ENCODE data around the gene GAN.

The GAN gene

GRCh38 chr16:81371106-81371505 is 56.3 kb downstream of the GAN start:
- H3K27ac ChIP-seq = no peak overlapping the region
- no peak for TF ChIP-seq CTCF (conservative IDR thresholded peaks at IDR 0.05)

GRCh38 chr16:81374550-81374949 is 59.8 kb downstream of the GAN start:
- no peak overlapping the region for H3K27ac ChIP-seq
- no peak for TF ChIP-seq CTCF (conservative IDR thresholded peaks at IDR 0.05)

GRCh38 chr16:81376880-81377279 is 62.1 kb downstream of the GAN start:
- no peak overlapping the region for H3K27ac ChIP-seq
- TF ChIP-seq CTCF (conservative IDR thresholded peaks at IDR 0.05) = no peak

- no peak overlapping the region for H3K27ac ChIP-seq
- TF ChIP-seq CTCF (conservative IDR thresholded peaks at IDR 0.05) = no peak
These were observed 63.3 kb downstream of the GAN start for GRCh38 chr16:81378049-81378448.

GRCh38 chr16:81380932-81381331 is 66.2 kb downstream of the GAN start:
- H3K27ac ChIP-seq = peak overlapping the region; percentile 18; the same call in 1 of the 2 replicates
- TF ChIP-seq CTCF (conservative IDR thresholded peaks at IDR 0.05) = no peak

GRCh38 chr16:81384006-81384405 is 69.2 kb downstream of the GAN start:
- TF ChIP-seq CTCF (conservative IDR thresholded peaks at IDR 0.05) = no peak
- no peak overlapping the region for H3K27ac ChIP-seq

- H3K27ac ChIP-seq = no peak overlapping the region
- TF ChIP-seq CTCF (conservative IDR thresholded peaks at IDR 0.05) = no peak
These were observed 70.4 kb downstream of the GAN start for GRCh38 chr16:81385031-81385756.
